RWPE2 (cell line): ENCODE results near the gene NDRG4.

Source experiments
- ATAC-seq: fragments of 200-7000 bp; cut with Tn5 transposase; 3 replicates; pipeline ENCODE4 v1.9.1; 2021; ENCODE audit warnings: low read depth
- DNase-seq: peaks from one replicate; pipeline ENCODE4 v3.0.0-alpha.2; 2020; ENCODE audit warnings: low spot score
- H3K27ac ChIP-seq: fragments of 450-650 bp; 2 replicates; pipeline ENCODE4 v1.5.1; 2017; ENCODE audit warnings: mild to moderate bottlenecking; ENCODE audit not compliant: poor library complexity, severe bottlenecking
- H3K27me3 ChIP-seq: fragments of 250-450 bp; sonication (Bioruptor Pico); 2 replicates; pipeline ENCODE4 v1.5.1; 2021; ENCODE audit warnings: mild to moderate bottlenecking, moderate library complexity; ENCODE audit not compliant: insufficient read depth, poor library complexity, severe bottlenecking
- H3K36me3 ChIP-seq: fragments of 250-450 bp; sonication (Bioruptor Pico); 2 replicates; pipeline ENCODE4 v1.5.1; 2020; ENCODE audit warnings: low read depth, mild to moderate bottlenecking, moderate library complexity
- H3K4me1 ChIP-seq: fragments of 250-450 bp; sonication (Bioruptor Pico); 2 replicates; pipeline ENCODE4 v1.5.1; 2021; ENCODE audit warnings: mild to moderate bottlenecking, moderate library complexity; ENCODE audit not compliant: insufficient read depth, poor library complexity, severe bottlenecking
- H3K4me3 ChIP-seq: fragments of 250-450 bp; sonication (Bioruptor Pico); 2 replicates; pipeline ENCODE4 v1.5.1; 2021; ENCODE audit warnings: mild to moderate bottlenecking, moderate library complexity; ENCODE audit not compliant: severe bottlenecking
- H3K9me3 ChIP-seq: fragments of 250-450 bp; sonication (Bioruptor Pico); 2 replicates; pipeline ENCODE4 v1.5.1; 2021; ENCODE audit warnings: mild to moderate bottlenecking, moderate library complexity; ENCODE audit not compliant: severe bottlenecking
- TF ChIP-seq, protein P1 (sequence below): fragments of 450-650 bp; IDR thresholded peaks from one replicate; pipeline ENCODE4 v1.5.1; 2017; ENCODE audit warnings: mild to moderate bottlenecking, moderate library complexity; ENCODE audit not compliant: poor library complexity, severe bottlenecking

Gene NDRG4

DNA sequence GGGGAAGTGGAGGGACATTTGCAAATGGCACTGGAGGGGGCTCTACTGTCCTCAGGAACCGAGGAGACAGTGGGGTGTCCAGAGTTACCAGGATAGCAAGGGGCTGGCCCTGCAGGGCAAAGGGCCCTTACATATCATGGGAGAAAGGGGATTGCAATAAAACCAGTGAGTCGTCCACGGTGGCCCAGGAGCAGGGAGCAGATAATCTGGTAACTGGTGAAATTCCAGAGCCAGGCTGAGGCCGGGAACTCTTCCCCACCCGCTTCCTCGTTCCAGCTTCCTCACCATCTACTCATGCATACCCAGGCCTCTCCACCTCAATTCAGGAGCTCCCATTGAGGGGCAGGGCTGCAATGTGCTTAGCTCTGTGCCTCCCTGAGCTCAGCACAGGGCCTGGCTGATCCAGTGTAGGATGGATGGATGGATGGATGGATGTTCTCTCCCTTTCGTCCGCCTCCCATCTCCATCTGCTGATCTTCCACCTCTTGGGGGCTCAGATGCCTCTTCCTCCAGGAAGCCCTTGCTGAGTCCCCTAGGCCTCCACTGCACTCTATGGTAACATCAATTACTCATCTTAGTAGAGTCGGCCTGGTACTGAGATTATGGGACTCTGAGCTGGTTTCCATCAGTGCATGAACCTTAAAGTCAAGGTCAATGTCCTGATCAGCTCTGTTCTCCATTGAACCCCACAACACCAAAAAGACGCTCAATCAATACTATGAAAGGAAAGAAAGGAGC lies 41.2 kb upstream of the NDRG4 start:
- DNase-seq (no peak), ATAC-seq (no peak)
- TF ChIP-seq, protein P1, sequence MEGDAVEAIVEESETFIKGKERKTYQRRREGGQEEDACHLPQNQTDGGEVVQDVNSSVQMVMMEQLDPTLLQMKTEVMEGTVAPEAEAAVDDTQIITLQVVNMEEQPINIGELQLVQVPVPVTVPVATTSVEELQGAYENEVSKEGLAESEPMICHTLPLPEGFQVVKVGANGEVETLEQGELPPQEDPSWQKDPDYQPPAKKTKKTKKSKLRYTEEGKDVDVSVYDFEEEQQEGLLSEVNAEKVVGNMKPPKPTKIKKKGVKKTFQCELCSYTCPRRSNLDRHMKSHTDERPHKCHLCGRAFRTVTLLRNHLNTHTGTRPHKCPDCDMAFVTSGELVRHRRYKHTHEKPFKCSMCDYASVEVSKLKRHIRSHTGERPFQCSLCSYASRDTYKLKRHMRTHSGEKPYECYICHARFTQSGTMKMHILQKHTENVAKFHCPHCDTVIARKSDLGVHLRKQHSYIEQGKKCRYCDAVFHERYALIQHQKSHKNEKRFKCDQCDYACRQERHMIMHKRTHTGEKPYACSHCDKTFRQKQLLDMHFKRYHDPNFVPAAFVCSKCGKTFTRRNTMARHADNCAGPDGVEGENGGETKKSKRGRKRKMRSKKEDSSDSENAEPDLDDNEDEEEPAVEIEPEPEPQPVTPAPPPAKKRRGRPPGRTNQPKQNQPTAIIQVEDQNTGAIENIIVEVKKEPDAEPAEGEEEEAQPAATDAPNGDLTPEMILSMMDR, result no peak
- peaks cover 15% of the 10 kb centered on the region for H3K27me3 ChIP-seq
- H3K4me3 ChIP-seq, result no peak overlapping the region
- no peaks in the 10 kb centered on the region for H3K4me1 ChIP-seq
- no peak overlapping the region for H3K27ac ChIP-seq
- no peaks in the 10 kb centered on the region for H3K9me3 ChIP-seq
- no peaks in the 10 kb centered on the region for H3K36me3 ChIP-seq

DNA sequence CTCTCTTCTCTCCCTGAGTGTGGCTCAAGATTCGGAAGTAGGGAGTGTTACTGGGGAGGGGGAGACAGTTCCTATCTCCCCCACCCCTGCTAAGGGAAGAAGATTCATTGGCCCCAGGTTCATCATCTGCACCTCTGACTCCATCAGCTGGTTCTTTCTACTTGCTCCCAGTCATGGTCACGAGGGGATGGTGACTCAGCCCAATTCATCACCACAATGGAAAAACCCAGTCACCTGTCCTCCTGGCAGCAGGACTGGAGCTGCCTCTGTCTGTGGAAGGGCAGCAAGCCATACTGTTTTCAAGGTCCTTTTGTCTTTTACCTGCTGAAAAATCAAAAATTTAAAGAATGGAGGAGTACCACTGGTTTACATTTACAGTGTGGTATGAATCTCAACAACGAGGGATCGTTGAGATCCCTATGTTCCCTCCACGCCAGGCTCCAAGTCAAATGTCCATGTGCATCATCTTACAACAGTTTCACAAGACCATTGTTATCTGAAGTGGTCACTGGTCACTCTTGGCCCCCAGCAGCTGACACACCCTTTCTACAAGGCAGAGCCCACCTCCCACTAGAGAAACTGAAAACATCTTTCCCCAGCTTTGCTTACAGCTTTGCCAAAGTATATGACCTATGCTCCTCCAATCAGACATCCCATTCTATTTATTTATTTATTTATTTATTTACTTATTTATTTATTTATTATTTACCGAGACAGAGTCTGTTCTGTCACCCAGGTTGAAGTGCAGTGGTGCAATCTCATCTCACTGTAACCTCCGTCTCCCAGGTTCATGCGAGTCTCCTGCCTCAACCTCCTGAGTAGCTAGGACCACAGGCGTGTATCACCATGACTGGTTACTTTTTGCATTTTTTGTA lies 40.4 kb upstream of the NDRG4 start:
- H3K27me3 ChIP-seq, result peaks cover 23% of the 10 kb centered on the region
- no peak overlapping the region for H3K27ac ChIP-seq
- DNase-seq (no peak), ATAC-seq (0 out of 3 replicates have a peak, but pooled peaks have one; percentile 22)
- no peak overlapping the region for H3K4me3 ChIP-seq
- H3K9me3 ChIP-seq, result no peaks in the 10 kb centered on the region
- H3K36me3 ChIP-seq, result no peaks in the 10 kb centered on the region
- no peaks in the 10 kb centered on the region for H3K4me1 ChIP-seq
- TF ChIP-seq, protein P1, result no peak

DNA sequence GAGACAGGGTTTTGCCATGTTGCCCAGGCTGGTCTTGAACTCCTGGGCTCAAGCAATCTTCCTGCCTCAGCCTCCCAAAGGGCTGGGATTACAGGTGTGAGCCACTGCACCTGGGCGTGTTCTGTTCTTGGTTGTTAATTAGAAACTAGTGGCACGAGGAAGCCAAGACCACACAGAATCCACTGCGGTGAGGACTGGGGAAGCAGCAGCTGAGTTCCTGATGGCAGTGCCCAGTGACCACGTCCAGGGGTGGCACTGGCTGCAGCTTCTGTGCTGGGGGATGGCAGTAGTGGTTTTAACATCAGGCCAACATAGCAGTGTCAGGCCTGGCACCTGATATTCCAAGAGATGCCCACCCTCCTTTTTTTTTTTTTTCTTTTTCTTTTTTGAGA lies 39.7 kb upstream of the NDRG4 start:
- Histone ChIP-seq H3K27ac (no peak overlapping the region), H3K4me1 (no peaks in the 10 kb centered on the region), H3K36me3 (no peaks in the 10 kb centered on the region), H3K9me3 (no peaks in the 10 kb centered on the region), H3K27me3 (peaks cover 29% of the 10 kb centered on the region), H3K4me3 (no peak overlapping the region)
- DNase-seq, result no peak
- TF ChIP-seq, protein P1, result no peak
- no peak for ATAC-seq

DNA sequence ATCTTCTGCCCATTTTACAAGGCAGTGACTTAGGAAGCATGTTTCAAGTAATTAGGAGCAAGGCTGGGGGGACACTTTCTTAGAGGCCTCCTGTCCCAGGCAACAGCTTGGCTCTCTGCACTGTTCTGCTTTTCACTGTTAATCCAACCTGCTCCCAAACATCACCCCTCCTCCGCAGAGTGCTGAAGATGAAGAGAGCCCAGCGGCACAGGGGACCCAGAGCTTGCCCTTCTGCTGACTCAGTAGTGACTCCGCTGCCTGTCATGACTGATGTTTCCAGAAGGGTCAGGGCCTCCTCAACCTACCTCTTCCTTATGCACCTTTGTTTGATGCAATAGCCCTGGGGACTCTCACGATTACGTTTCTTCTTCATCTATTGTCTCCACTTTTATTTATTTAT lies 38.9 kb upstream of the NDRG4 start:
- DNase-seq (no peak), ATAC-seq (no peak)
- no peaks in the 10 kb centered on the region for H3K9me3 ChIP-seq
- H3K4me1 ChIP-seq, result no peaks in the 10 kb centered on the region
- peaks cover 38% of the 10 kb centered on the region for H3K27me3 ChIP-seq
- H3K4me3 ChIP-seq, result no peak overlapping the region
- no peaks in the 10 kb centered on the region for H3K36me3 ChIP-seq
- H3K27ac ChIP-seq, result no peak overlapping the region
- TF ChIP-seq, protein P1, result no peak
